HepG2 (cell line): ENCODE measurements around the gene CTSW. TPM values are rescaled to one million over a fixed set of nuclear protein-coding genes. Genes with fewer than 3 reads are reported as not detected.

Source experiments
- ESRRA ChIP-seq: sonication (generic); formaldehyde crosslinking; IDR thresholded peaks from 2 replicates; pipeline ENCODE4 v1.5.1; 2020; ENCODE audit warnings: mild to moderate bottlenecking, low read depth, missing genetic modification reagents
- GTF3A ChIP-seq: sonication (generic); formaldehyde crosslinking; conservative IDR thresholded peaks from 2 replicates; pipeline ENCODE4 v1.4.0; 2020; ENCODE audit warnings: mild to moderate bottlenecking, missing genetic modification reagents
- NR2F1 ChIP-seq, 2 experiments: fragments of 450-650 bp in 1 of 2; formaldehyde crosslinking in 1 of 2; IDR thresholded peaks; 2 replicates each; pipeline versions ENCODE4 v1.5.0 to v1.6.1; 2016 to 2020; ENCODE audit warnings: mild to moderate bottlenecking in 1 of 2, missing compliant biosample characterization in 1 of 2, missing genetic modification reagents in 1 of 2, moderate library complexity in 1 of 2
- PHF8 ChIP-seq: sonication (generic); formaldehyde crosslinking; IDR thresholded peaks from 2 replicates; pipeline ENCODE4 v1.5.0; 2020; ENCODE audit warnings: missing genetic modification reagents
- PRMT3 ChIP-seq: sonication (generic); formaldehyde crosslinking; IDR thresholded peaks from 2 replicates; pipeline ENCODE4 v1.8.1; 2022; ENCODE audit warnings: low read depth, mild to moderate bottlenecking, moderate library complexity, missing genetic modification reagents, borderline replicate concordance
- SYNCRIP ChIP-seq: fragments of 200-400 bp; formaldehyde crosslinking; IDR thresholded peaks from 2 replicates; pipeline ENCODE4 v1.6.1; 2018; ENCODE audit warnings: mild to moderate bottlenecking, low read depth, low read length; ENCODE audit not compliant: insufficient read depth
- TEAD3 ChIP-seq: optimal IDR thresholded peaks from 2 replicates; pipeline ENCODE3; 2016; ENCODE audit warnings: borderline replicate concordance
- U2AF2 ChIP-seq: fragments of 200-400 bp; formaldehyde crosslinking; IDR thresholded peaks from 2 replicates; pipeline ENCODE4 v1.6.1; 2017; ENCODE audit warnings: low read depth, mild to moderate bottlenecking, low read length
- ZC3H13 ChIP-seq: sonication (generic); formaldehyde crosslinking; IDR thresholded peaks from 2 replicates; pipeline ENCODE4 v1.8.1; 2023; ENCODE audit warnings: mild to moderate bottlenecking, missing genetic modification reagents, moderate library complexity
- ZFP36 ChIP-seq: fragments of 150-350 bp; IDR thresholded peaks from 2 replicates; pipeline ENCODE4 v1.6.1; 2018; ENCODE audit warnings: borderline replicate concordance, low read length, low read depth; ENCODE audit not compliant: partially characterized antibody
- ZNF441 ChIP-seq: sonication (generic); formaldehyde crosslinking; IDR thresholded peaks from 2 replicates; pipeline ENCODE4 v1.7.0; 2021; ENCODE audit warnings: missing genetic modification reagents, borderline replicate concordance
- polyA plus RNA-seq, 8 experiments: library from polyadenylated mRNA; depleted of rRNA in 3 of 8; stranded (reverse) in 7 of 8; unstranded in 1 of 8; fragments of >200 nt; fragmentation: Illumina TruSeq in 4 of 8; extraction: Trizol in 4 of 8; gene quantifications; 2 replicates each; pipeline versions ENCODE4 v1.2.1 to v1.2.3, GENCODE V29; 2011 to 2016; ENCODE audit warnings: low read depth in 4 of 8, missing spikeins in 1 of 8, mixed read lengths in 1 of 8; ENCODE audit not compliant: insufficient read depth in 1 of 8
- total RNA-seq, 5 experiments: library from RNA; depleted of rRNA; stranded (reverse); fragments of >200 nt; fragmentation: Illumina TruSeq; extraction: Trizol; gene quantifications; 2 replicates each; pipeline ENCODE4 v1.2.3, GENCODE V29; 2016; ENCODE audit warnings: low read depth in 1 of 5
- TF ChIP-seq, protein P1 (sequence below): sonication (generic); formaldehyde crosslinking; IDR thresholded peaks from 2 replicates; pipeline ENCODE4 v1.5.0; 2020; ENCODE audit warnings: mild to moderate bottlenecking, missing genetic modification reagents, borderline replicate concordance
- TF ChIP-seq, protein P2 (sequence below): sonication (generic); formaldehyde crosslinking; conservative IDR thresholded peaks from 2 replicates; pipeline ENCODE4 v1.4.0; 2020; ENCODE audit warnings: mild to moderate bottlenecking, missing genetic modification reagents, moderate library complexity
- TF ChIP-seq, protein P3 (sequence below): fragments of 450-650 bp; IDR thresholded peaks from 2 replicates; pipeline ENCODE4 v1.6.1; 2017; ENCODE audit warnings: mild to moderate bottlenecking
- TF ChIP-seq, protein P4 (sequence below): sonication (generic); formaldehyde crosslinking; IDR thresholded peaks from 2 replicates; pipeline ENCODE4 v1.4.0; 2020; ENCODE audit warnings: missing genetic modification reagents
- TF ChIP-seq, protein P5 (sequence below): IDR thresholded peaks from 2 replicates; pipeline ENCODE4 v1.6.1; 2018; ENCODE audit warnings: missing genetic modification reagents, mild to moderate bottlenecking, missing compliant biosample characterization

Gene CTSW
- total and polyA plus RNA-seq, 2 of the 13 experiments (the other 11 are each of a cell fraction or from before 2014, with no cell fraction given): 0.09 TPM; not detected in 1

GRCh38 chr11:65854161-65854592 is 25.5 kb upstream of the CTSW start (continued):
- no peak for TF ChIP-seq PRMT3 (CRISPR knock-in tag)
- no peak for TF ChIP-seq U2AF2
- TF ChIP-seq ESRRA: 0 out of 2 replicates have a peak, but pooled peaks have one; percentile 38
- no peak for TF ChIP-seq PHF8 (CRISPR knock-in tag)
- peak; percentile 35; the same call in 1 of the 2 replicates for TF ChIP-seq ZNF441 (CRISPR knock-in tag)
- TF ChIP-seq, protein P1, sequence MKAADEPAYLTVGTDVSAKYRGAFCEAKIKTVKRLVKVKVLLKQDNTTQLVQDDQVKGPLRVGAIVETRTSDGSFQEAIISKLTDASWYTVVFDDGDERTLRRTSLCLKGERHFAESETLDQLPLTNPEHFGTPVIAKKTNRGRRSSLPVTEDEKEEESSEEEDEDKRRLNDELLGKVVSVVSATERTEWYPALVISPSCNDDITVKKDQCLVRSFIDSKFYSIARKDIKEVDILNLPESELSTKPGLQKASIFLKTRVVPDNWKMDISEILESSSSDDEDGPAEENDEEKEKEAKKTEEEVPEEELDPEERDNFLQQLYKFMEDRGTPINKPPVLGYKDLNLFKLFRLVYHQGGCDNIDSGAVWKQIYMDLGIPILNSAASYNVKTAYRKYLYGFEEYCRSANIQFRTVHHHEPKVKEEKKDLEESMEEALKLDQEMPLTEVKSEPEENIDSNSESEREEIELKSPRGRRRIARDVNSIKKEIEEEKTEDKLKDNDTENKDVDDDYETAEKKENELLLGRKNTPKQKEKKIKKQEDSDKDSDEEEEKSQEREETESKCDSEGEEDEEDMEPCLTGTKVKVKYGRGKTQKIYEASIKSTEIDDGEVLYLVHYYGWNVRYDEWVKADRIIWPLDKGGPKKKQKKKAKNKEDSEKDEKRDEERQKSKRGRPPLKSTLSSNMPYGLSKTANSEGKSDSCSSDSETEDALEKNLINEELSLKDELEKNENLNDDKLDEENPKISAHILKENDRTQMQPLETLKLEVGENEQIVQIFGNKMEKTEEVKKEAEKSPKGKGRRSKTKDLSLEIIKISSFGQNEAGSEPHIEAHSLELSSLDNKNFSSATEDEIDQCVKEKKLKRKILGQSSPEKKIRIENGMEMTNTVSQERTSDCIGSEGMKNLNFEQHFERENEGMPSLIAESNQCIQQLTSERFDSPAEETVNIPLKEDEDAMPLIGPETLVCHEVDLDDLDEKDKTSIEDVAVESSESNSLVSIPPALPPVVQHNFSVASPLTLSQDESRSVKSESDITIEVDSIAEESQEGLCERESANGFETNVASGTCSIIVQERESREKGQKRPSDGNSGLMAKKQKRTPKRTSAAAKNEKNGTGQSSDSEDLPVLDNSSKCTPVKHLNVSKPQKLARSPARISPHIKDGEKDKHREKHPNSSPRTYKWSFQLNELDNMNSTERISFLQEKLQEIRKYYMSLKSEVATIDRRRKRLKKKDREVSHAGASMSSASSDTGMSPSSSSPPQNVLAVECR (CRISPR knock-in tag): peak; percentile 59; the same call in 1 of the 2 replicates
- TF ChIP-seq ZC3H13 (CRISPR knock-in tag): no peak
- TF ChIP-seq SYNCRIP: no peak
- TF ChIP-seq NR2F1 (CRISPR knock-in tag; IDR thresholded peaks at IDR 0.05): 0 out of 4 replicates have a peak, but pooled peaks of 1 of the 2 experiments have one; percentile 39
- TF ChIP-seq, protein P2, sequence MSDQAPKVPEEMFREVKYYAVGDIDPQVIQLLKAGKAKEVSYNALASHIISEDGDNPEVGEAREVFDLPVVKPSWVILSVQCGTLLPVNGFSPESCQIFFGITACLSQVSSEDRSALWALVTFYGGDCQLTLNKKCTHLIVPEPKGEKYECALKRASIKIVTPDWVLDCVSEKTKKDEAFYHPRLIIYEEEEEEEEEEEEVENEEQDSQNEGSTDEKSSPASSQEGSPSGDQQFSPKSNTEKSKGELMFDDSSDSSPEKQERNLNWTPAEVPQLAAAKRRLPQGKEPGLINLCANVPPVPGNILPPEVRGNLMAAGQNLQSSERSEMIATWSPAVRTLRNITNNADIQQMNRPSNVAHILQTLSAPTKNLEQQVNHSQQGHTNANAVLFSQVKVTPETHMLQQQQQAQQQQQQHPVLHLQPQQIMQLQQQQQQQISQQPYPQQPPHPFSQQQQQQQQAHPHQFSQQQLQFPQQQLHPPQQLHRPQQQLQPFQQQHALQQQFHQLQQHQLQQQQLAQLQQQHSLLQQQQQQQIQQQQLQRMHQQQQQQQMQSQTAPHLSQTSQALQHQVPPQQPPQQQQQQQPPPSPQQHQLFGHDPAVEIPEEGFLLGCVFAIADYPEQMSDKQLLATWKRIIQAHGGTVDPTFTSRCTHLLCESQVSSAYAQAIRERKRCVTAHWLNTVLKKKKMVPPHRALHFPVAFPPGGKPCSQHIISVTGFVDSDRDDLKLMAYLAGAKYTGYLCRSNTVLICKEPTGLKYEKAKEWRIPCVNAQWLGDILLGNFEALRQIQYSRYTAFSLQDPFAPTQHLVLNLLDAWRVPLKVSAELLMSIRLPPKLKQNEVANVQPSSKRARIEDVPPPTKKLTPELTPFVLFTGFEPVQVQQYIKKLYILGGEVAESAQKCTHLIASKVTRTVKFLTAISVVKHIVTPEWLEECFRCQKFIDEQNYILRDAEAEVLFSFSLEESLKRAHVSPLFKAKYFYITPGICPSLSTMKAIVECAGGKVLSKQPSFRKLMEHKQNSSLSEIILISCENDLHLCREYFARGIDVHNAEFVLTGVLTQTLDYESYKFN (CRISPR knock-in tag): peak; percentile 62
- TF ChIP-seq, protein P3, sequence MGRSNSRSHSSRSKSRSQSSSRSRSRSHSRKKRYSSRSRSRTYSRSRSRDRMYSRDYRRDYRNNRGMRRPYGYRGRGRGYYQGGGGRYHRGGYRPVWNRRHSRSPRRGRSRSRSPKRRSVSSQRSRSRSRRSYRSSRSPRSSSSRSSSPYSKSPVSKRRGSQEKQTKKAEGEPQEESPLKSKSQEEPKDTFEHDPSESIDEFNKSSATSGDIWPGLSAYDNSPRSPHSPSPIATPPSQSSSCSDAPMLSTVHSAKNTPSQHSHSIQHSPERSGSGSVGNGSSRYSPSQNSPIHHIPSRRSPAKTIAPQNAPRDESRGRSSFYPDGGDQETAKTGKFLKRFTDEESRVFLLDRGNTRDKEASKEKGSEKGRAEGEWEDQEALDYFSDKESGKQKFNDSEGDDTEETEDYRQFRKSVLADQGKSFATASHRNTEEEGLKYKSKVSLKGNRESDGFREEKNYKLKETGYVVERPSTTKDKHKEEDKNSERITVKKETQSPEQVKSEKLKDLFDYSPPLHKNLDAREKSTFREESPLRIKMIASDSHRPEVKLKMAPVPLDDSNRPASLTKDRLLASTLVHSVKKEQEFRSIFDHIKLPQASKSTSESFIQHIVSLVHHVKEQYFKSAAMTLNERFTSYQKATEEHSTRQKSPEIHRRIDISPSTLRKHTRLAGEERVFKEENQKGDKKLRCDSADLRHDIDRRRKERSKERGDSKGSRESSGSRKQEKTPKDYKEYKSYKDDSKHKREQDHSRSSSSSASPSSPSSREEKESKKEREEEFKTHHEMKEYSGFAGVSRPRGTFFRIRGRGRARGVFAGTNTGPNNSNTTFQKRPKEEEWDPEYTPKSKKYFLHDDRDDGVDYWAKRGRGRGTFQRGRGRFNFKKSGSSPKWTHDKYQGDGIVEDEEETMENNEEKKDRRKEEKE: no peak
- TF ChIP-seq ZFP36: no peak
- TF ChIP-seq GTF3A (CRISPR knock-in tag): no peak
- TF ChIP-seq, protein P4, sequence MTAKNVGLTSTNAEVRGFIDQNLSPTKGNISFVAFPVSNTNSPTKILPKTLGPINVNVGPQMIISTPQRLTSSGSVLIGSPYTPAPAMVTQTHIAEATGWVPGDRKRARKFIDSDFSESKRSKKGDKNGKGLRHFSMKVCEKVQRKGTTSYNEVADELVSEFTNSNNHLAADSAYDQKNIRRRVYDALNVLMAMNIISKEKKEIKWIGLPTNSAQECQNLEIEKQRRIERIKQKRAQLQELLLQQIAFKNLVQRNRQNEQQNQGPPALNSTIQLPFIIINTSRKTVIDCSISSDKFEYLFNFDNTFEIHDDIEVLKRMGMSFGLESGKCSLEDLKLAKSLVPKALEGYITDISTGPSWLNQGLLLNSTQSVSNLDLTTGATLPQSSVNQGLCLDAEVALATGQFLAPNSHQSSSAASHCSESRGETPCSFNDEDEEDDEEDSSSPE: no peak
- TF ChIP-seq TEAD3: peak; percentile 11
- TF ChIP-seq, protein P5, sequence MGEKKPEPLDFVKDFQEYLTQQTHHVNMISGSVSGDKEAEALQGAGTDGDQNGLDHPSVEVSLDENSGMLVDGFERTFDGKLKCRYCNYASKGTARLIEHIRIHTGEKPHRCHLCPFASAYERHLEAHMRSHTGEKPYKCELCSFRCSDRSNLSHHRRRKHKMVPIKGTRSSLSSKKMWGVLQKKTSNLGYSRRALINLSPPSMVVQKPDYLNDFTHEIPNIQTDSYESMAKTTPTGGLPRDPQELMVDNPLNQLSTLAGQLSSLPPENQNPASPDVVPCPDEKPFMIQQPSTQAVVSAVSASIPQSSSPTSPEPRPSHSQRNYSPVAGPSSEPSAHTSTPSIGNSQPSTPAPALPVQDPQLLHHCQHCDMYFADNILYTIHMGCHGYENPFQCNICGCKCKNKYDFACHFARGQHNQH: 0 out of 2 replicates have a peak, but pooled peaks have one; percentile 20
